Activated naive CD4-positive, alpha-beta T cell (primary cell): ENCODE data around the gene CEMIP.
A peak's percentile ranks its signal among the peaks of the same experiment; 100 is the strongest.
"Not testable (repeated sequence)": the region's sequence is repeated elsewhere in the genome, so short reads cannot be mapped to it uniquely, and the experiment has no call there.

Source experiments
- DNase-seq, 4 experiments: peaks; one replicate each; lab custom pipeline; 2025; lab: John Stamatoyannopoulos, UW

Gene CEMIP

DNA sequence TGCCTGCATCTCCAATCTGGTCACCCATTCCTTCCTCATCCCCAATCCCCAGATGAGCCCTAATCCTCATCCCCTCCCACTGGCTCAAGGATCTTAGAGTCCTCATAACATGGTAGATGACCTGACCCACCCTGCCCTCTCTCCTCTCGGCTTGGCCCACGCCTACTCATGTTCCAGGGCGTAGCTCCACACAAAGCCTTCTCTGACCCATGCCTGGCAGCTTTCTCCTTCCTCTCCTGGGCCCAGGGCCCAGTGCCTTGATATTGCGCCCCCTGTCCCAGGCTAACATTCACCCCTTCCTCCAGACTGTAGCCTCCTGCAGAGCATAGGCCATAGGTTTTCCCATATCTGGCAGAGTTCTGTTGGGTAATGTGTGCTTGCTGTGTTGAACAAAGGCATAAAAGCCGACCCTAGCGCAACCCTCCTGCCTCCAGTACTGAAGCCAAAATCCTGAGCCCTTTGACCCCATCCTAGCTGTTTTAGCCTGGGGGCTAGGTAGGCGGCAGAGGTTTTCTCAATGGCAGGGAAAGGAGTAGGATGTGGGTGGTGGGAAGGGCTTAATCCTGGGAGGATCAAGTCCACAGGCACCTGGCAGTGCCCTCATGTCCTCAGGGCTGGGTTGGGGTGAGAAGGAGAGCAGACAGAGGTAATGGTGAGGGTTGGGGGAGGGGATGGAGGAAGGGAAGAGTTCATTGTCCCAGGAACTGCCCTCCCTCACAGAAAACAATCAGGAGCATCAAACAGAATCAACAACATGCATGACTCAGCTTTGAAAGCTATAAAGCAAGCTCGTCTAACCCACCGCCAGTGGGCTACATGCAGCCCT, 175.0 kb downstream of the CEMIP start:
- DNase-seq, result no peak

GRCh38 chr15:80955571-80956452, 176.6 kb downstream of the CEMIP start:
- peak in 1 of 4 experiments; percentile 1 for DNase-seq

GRCh38 chr15:80957556-80957955, 178.4 kb downstream of the CEMIP start:
- no peak for DNase-seq

DNA sequence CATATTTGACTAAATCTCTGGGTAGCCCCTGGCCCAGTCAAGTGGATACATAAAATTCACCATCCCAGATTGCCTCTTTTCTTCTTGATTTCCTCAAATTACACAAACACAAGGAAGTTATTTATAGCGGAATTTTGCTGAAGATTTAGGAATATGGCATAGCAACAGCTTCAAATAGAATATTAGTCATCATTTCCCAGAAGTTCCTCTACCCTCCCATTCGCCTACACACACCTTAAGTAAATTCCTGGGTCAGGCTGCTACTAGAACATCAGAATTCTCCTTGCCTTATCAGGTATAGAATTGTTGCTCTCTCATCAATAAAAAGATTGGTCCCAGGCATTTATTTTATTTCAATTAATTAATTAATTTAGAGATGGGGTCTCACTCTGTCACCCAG, 178.8 kb downstream of the CEMIP start:
- no peak for DNase-seq

- no peak for DNase-seq
Observed at GRCh38 chr15:80958818-80959495, 179.8 kb downstream of the CEMIP start.

DNA sequence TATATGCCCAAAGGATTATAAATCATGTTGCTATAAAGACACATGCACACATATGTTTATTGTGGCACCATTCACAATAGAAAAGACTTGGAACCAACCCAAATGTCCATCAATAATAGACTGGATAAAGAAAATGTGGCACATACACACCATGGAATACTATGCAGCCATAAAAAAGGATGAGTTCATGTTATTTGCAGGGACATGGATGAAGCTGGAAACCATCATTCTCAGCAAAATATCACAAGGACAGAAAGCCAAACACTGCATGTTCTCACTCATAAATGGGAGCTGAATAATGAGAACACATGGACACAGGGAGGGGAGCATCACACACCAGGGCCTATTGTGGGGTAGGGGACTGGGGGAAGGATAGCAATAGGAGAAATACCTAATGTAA, 186.3 kb downstream of the CEMIP start:
- not testable (repeated sequence) for DNase-seq

DNA sequence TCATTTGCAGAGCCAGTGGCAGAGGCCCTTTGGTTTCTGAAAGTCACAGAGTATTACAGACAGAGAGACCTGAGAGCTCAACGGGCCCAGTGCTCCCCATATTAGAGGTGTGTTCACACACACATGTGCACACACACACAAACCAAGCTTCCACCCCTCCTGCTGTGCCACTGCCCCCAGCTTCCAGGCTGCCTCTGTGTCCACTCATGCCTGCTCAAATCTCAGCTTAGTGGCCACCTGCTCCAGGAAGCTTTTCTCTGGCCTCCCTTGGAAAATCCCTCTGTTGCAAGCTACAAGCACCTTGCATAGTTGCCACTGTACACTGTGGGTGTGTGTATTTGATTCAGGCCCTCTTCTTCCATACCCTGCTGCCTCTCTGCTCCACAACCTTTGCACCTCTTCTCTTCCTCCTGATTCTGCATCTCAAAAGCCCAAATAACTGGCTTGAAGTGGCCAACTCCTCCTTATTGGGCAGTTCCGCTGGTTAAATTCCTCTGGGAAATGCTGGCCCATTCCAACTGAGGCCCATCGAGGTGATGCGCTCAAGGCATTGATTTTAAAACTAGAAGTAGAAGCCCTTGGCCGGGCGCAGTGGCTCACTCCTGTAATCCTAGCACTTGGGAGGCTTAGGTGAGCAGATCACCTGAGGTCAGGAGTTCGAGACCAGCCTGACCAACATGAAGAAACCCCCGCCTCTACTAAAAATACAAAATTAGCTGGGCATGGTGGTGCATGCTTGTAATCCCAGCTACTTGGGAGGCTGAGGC, 187.4 kb downstream of the CEMIP start:
- DNase-seq, result no peak

- DNase-seq, result no peak
Observed at GRCh38 chr15:80967451-80967850, 188.3 kb downstream of the CEMIP start.

GRCh38 chr15:80967991-80968510, 188.9 kb downstream of the CEMIP start:
- no peak for DNase-seq

- DNase-seq, result no peak
Observed at GRCh38 chr15:80969316-80969715, 190.1 kb downstream of the CEMIP start.

DNA sequence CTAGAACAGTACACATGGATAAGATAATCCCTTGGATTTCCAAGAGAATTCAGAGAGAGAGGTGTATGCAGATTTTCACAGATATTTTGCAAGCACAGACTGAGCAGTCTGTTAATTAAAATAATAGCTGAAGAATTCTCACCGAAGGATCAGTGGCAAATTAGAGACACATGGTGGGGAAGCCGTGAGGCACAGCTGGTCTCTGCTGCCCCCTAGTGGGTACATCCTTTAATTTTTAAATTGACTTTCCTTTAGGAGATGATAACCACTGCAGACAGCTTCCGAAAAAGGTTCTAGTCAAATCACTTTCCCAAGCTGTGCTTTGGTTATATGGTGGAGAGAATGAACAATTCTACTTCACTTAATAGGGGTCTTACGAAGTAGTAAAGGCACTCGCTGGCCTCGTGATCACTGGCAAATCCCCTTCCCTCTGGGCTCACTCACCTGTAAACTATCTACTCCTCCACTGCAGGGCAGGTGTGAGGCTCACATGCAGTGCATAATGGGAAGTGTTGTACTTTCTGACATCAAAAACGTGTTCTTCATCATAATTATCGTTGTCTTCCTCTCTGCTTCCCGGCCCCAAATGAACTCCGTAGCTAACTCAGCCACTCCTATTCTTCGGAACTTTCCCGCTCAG, 191.0 kb downstream of the CEMIP start:
- peak; percentile 11 to 35 (median 22) for DNase-seq

DNA sequence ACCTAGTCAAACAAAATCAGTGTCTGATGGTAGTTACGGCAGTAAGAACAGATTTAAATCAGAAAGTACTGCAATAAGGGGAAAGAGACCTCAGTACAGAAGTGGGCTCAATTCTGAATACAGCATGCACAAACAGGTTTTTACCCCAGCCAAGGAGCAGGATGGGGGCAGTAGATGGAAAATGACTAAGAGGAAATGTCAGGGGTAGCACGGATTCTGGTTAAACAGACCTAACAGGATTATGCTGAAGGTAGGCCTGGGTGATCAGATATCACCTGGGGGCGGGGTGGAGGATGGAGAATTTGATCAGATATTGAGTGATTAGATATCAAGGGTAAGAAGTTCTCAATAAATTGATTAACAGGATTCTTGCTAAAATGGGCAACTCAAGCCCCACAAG, 191.5 kb downstream of the CEMIP start:
- DNase-seq, result no peak

- DNase-seq, result no peak
Observed at GRCh38 chr15:80971143-80971542, 192.0 kb downstream of the CEMIP start.

DNA sequence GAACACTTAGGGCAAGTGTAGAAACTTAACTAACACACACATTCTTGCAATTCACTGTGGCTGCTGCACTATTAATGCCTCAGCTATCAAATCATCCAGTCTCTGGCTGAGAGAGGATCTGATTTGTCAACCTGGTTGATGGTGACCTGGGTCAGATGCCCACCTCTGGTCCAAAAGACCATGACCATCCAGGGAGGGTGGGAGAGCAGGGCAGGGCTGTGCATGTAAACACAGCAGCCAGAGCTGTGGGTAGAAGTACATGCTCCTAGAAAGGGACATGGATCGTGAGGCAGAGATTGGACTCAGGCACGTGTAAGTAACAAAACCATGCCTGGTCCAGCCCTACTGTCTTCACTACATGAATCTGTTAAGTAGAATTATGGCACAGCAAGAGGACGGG, 193.1 kb downstream of the CEMIP start:
- DNase-seq, result no peak

GRCh38 chr15:80974914-80975313, 195.7 kb downstream of the CEMIP start:
- no peak for DNase-seq

- no peak for DNase-seq
Observed at GRCh38 chr15:80976851-80977250, 197.7 kb downstream of the CEMIP start.

- no peak for DNase-seq
Observed at GRCh38 chr15:80977627-80978036, 198.5 kb downstream of the CEMIP start.

DNA sequence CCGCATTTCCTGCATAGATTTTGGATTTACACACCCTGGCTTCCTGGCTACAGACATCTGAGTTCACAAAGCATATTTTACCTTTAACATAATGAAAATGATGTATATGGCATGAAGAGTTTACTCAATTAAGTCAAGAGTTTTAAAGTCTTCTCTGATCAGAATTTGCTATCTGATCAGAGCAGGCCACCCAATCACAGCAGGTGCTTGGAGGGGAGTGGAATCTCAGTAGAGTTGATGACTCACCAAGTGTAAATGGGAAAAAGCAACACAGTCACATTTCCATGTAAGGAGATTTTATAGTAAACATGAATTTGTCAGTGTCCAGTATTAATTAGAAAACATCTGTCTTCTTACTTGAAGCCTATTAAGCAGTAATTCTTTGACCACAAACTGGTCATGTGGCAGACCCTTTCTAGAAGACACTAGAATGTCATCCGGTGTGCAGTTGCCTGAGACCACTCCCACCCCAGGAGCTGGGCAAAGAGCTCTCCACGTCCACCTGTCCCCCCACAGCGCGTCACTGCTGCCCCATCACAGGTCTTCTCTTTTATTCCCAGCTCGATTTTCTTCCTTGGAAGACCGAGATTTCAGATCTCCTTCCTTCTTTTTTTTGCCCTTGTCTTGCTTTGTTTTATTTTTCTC, 199.6 kb downstream of the CEMIP start:
- no peak for DNase-seq

GRCh38 chr15:80979538-80980200, 200.5 kb downstream of the CEMIP start:
- DNase-seq, result no peak

GRCh38 chr15:80982205-80982604, 203.0 kb downstream of the CEMIP start:
- no peak for DNase-seq
